ENCODE data around the gene SLPI.

SLPI gene

GRCh38 chr20:45211569-45212474 lies 42.5 kb downstream of the SLPI start:
- DNase-seq = no peak

- DNase-seq = no peak
Observed at GRCh38 chr20:45209924-45210323, 44.4 kb downstream of the SLPI start.

GRCh38 chr20:45206725-45207124 lies 47.6 kb downstream of the SLPI start, which contains the start of gene SEMG1:
Gene SEMG1, plus strand, starts transcription at chr20:45207033. Its CDS starts 21 bp downstream, at chr20:45207054.
- DNase-seq = no peak
